Upper lobe of left lung (tissue), 4 donors: Measurements from ENCODE around the gene FAM168B.

Source experiments
- EP300 ChIP-seq, 4 donors: sonication (generic); formaldehyde crosslinking; IDR thresholded peaks; one replicate each; pipeline ENCODE4 v1.5.1; 2017; ENCODE audit warnings: antibody characterized with exemption in 4 of 4, control low read depth in 2 of 4
- POLR2A ChIP-seq, 4 donors: fragments of 450-650 bp; IDR thresholded peaks; one replicate each; pipeline ENCODE4 v1.5.1; 2016 to 2017; ENCODE audit warnings: antibody characterized with exemption in 4 of 4, mild to moderate bottlenecking in 2 of 4
- POLR2AphosphoS5 ChIP-seq, 2 donors: sonication (generic); formaldehyde crosslinking; IDR thresholded peaks; one replicate each; pipeline ENCODE4 v1.5.1; 2017; ENCODE audit warnings: antibody characterized with exemption in 2 of 2
- TF ChIP-seq, protein P1 (sequence below), 6 experiments: fragments of 450-650 bp in 4 of 6; fragments of 200-600 bp in 2 of 6; sonication (generic) in 2 of 6; IDR thresholded peaks; one replicate each; pipeline ENCODE4 v1.5.1; 2016 to 2019; ENCODE audit warnings: antibody characterized with exemption in 6 of 6

DNA sequence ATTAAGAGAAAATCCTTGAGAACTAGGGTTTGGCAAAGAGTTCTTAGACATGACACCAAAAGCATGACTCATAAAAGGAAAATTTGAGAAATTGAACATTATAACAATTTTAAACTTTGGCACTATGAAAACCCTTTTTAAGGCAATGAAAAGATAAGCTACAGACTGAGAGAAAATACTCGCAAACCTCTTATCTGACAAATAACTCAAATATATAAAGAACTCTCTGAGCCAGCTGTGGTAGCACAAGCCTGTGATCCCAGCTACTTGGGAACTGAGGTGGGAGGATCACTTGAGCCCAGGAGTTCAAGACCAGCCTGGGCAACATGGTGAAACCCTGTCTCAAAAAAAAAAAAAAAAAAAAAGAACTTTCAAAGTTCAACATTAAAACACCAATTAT is 70.5 kb downstream of the FAM168B start:
- TF ChIP-seq, protein P1, sequence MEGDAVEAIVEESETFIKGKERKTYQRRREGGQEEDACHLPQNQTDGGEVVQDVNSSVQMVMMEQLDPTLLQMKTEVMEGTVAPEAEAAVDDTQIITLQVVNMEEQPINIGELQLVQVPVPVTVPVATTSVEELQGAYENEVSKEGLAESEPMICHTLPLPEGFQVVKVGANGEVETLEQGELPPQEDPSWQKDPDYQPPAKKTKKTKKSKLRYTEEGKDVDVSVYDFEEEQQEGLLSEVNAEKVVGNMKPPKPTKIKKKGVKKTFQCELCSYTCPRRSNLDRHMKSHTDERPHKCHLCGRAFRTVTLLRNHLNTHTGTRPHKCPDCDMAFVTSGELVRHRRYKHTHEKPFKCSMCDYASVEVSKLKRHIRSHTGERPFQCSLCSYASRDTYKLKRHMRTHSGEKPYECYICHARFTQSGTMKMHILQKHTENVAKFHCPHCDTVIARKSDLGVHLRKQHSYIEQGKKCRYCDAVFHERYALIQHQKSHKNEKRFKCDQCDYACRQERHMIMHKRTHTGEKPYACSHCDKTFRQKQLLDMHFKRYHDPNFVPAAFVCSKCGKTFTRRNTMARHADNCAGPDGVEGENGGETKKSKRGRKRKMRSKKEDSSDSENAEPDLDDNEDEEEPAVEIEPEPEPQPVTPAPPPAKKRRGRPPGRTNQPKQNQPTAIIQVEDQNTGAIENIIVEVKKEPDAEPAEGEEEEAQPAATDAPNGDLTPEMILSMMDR (IDR thresholded peaks at IDR 0.05): no peak
- TF ChIP-seq POLR2A (IDR thresholded peaks at IDR 0.05) (no peak), POLR2AphosphoS5 (IDR thresholded peaks at IDR 0.05) (no peak), EP300 (IDR thresholded peaks at IDR 0.05) (no peak)
